Heart right ventricle (tissue), 16 donors: Measurements from ENCODE around the gene EN1. TPM values are rescaled to one million over a fixed set of nuclear protein-coding genes. Genes with fewer than 3 reads are reported as not detected.

Experiments used
- ATAC-seq, 8 donors: fragments of 200-7000 bp; cut with Tn5 transposase; one replicate each; pipeline ENCODE4 v1.9.1; 2020; ENCODE audit warnings: mild to moderate bottlenecking in 8 of 8, moderate library complexity in 8 of 8, moderate number of reproducible peaks in 1 of 8
- DNase-seq, 2 donors: peaks; one replicate each; pipeline ENCODE4 v3.0.0-alpha.2; 2020
- H3K27ac ChIP-seq, 10 donors: fragments of 200-600 bp; sonication (generic) in 2 of 10; one replicate each; pipeline versions ENCODE4 v1.5.0 to v1.8.0; 2020 to 2022; ENCODE audit warnings: mild to moderate bottlenecking in 3 of 10
- H3K27me3 ChIP-seq, 7 donors: fragments of 200-600 bp; one replicate each; pipeline ENCODE4 v1.8.0; 2021 to 2022; ENCODE audit warnings: mild to moderate bottlenecking in 2 of 7
- H3K36me3 ChIP-seq, 9 donors: fragments of 200-600 bp; sonication (generic) in 1 of 9; one replicate each; pipeline versions ENCODE4 v1.5.0 to v1.8.0; 2020 to 2022; ENCODE audit warnings: mild to moderate bottlenecking in 2 of 9
- H3K4me1 ChIP-seq, 9 donors: fragments of 200-600 bp; sonication (generic) in 1 of 9; one replicate each; pipeline versions ENCODE4 v1.5.0 to v1.8.0; 2020 to 2022; ENCODE audit warnings: mild to moderate bottlenecking in 4 of 9
- H3K4me3 ChIP-seq, 10 donors: fragments of 200-600 bp; sonication (generic) in 2 of 10; one replicate each; pipeline versions ENCODE4 v1.5.0 to v1.8.0; 2020 to 2022; ENCODE audit warnings: mild to moderate bottlenecking in 7 of 10, moderate library complexity in 2 of 10
- H3K9me3 ChIP-seq, 11 donors: fragments of 200-600 bp in 10 of 11; sonication (generic) in 2 of 11; one replicate each; pipeline versions ENCODE4 v1.5.0 to v1.8.0; 2013 to 2022; ENCODE audit warnings: mild to moderate bottlenecking in 2 of 11, control low read depth in 1 of 11, moderate library complexity in 1 of 11
- WGBS, 2 donors: extraction: QIAGEN DNeasy Blood & Tissue Kit; methylation state at CpG; one replicate each; pipeline ENCODE4 v1.1.7; 2013; ENCODE audit warnings: inconsistent platforms in 1 of 2; 5-methylcytosine and 5-hydroxymethylcytosine counted together
- intact Hi-C, 10 donors: fragments of 100-400 bp; cut with DNase I; formaldehyde crosslinking; loops; one replicate each; pipeline versions ENCODE4 v1.11.1 to v1.14.2; 2022
- polyA plus RNA-seq, 2 donors: library from polyadenylated mRNA; stranded (reverse); fragments of 200-250 nt; gene quantifications; one replicate each; pipeline ENCODE4 v1.2.3, GENCODE V29; 2013
- total RNA-seq, 10 donors: library from RNA; stranded (reverse); fragmentation: NEBNext Ultra II Directional in 3 of 10; extraction: Animal tissue kit (Norgen Biotek cat#: 25700) in 3 of 10; gene quantifications; one replicate each; pipeline versions ENCODE4 v1.2.1 to v1.2.4, GENCODE V29; 2021 to 2023
- TF ChIP-seq, protein P1 (sequence below), 9 donors: fragments of 200-600 bp; sonication (generic) in 2 of 9; IDR thresholded peaks; one replicate each; pipeline versions ENCODE4 v1.5.0 to v1.8.0; 2021 to 2022; ENCODE audit warnings: antibody characterized with exemption in 9 of 9, mild to moderate bottlenecking in 5 of 9, moderate library complexity in 1 of 9
- donor health status: Arrhythmogenic right ventricular cardiomyopathy.
- donor health status: ischemic (EF 13 %, LVEDD 7.1; RV severe dilation, severe dysfunction).
- donor health status: healthy with polysubstance abuse.
- donor health status: DM: no; HTN: yes; CAD: no.
- donor health status: DM: no; HTN: no; CAD: no.
- donor health status: ischemic (EF 25% LVEDD 6.9; RV normal size, moderate dysfunction).
- donor health status: ischemic (EF 25% LVEDD 5.7; RV mildly dilated, moderate dysfunction).
- donor health status: healthy.
- donor health status: DM: yes; HTN: yes; CAD: no.
- donor health status: Ischemic cardiomyopathy.
- donor health status: ischemic (EF 35%, LVEDD 5.7; RV mildly dilated, moderate dysfunction).
- donor health status: nonischemic (EF 11% LVEDD 7.7; RV severe dilation, severe dysfunction).
- donor health status: DM: yes; HTN: yes; CAD: no.
- donor health status: PGD.
- donor health status: ischemic (EF 29% LVEDD 5.4; RV normal size, mild dysfunction).
- donor health status: nonischemic (EF 23%, LVEDD 6.1; RV moderate dilation, normal function).

Gene EN1
- total and polyA plus RNA-seq, 12 donors: 0.15 TPM; not detected in 11

DNA sequence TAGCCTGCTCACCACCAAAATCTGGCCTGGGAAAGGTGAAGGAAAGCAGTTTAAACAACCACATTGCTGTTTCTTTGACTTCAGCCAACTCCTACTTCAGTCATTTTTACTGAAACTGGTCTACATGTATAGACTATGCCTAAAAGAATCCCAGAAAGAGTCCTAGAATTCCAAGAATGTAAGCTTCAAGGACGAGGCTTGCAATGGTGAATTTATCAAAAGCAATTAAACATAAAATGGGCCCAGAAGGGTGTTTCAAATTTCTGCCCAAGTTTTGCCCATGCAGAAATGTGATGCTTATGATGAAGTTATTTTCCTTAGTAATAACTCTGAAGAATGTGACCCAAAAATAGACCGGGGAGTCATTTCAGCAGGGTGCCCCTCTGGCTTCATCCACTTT lies 16.6 kb downstream of the EN1 start:
- DNase-seq (no peak), ATAC-seq (no peak)
- Histone ChIP-seq H3K9me3 (no peaks in the 10 kb centered on the region), H3K36me3 (no peaks in the 10 kb centered on the region), H3K4me3 (no peak overlapping the region), H3K27me3 (peaks cover 12 to 100% (median 96%) of the 10 kb centered on the region in 7 donors), H3K27ac (no peak overlapping the region), H3K4me1 (peaks cover 3 to 13% (median 10%) of the 10 kb centered on the region in 9 donors)
- intact Hi-C loops: no loop called here
- TF ChIP-seq, protein P1, sequence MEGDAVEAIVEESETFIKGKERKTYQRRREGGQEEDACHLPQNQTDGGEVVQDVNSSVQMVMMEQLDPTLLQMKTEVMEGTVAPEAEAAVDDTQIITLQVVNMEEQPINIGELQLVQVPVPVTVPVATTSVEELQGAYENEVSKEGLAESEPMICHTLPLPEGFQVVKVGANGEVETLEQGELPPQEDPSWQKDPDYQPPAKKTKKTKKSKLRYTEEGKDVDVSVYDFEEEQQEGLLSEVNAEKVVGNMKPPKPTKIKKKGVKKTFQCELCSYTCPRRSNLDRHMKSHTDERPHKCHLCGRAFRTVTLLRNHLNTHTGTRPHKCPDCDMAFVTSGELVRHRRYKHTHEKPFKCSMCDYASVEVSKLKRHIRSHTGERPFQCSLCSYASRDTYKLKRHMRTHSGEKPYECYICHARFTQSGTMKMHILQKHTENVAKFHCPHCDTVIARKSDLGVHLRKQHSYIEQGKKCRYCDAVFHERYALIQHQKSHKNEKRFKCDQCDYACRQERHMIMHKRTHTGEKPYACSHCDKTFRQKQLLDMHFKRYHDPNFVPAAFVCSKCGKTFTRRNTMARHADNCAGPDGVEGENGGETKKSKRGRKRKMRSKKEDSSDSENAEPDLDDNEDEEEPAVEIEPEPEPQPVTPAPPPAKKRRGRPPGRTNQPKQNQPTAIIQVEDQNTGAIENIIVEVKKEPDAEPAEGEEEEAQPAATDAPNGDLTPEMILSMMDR (IDR thresholded peaks at IDR 0.05): no peak
- 45 to 52% methylated on average over 2 of the region's 2 CpGs for WGBS, 2 donors

DNA sequence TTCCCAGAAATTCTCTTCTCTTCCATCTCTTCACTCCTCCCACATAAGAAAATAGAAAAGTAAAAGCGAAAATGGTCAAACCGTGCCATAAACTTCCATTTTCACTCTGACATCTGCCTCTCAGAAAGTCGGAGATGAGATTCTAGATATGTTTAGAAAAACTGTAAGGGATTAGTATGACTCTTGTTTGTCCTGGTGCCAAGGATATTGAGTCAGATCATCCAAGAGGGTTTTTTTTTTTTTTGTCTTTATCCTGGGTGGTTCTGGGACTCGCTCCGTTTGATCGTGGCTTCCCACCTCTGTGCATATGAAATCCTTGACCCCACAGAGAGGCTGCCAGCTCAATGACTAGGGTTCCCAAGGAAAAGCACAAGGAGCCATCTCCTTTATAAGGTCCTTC lies 17.3 kb downstream of the EN1 start:
- Histone ChIP-seq H3K4me3 (no peak overlapping the region), H3K27ac (no peak overlapping the region), H3K27me3 (peaks cover 4 to 100% (median 96%) of the 10 kb centered on the region in 7 donors), H3K9me3 (no peaks in the 10 kb centered on the region), H3K36me3 (no peaks in the 10 kb centered on the region), H3K4me1 (peaks cover 0 to 5% (median 2%) of the 10 kb centered on the region in 9 donors)
- DNase-seq (no peak), ATAC-seq (no peak)
- WGBS, 2 donors: 63 to 75% methylated on average over 6 of the region's 6 CpGs
- intact Hi-C loops: no loop called here
- TF ChIP-seq, protein P1 (IDR thresholded peaks at IDR 0.05): no peak

DNA sequence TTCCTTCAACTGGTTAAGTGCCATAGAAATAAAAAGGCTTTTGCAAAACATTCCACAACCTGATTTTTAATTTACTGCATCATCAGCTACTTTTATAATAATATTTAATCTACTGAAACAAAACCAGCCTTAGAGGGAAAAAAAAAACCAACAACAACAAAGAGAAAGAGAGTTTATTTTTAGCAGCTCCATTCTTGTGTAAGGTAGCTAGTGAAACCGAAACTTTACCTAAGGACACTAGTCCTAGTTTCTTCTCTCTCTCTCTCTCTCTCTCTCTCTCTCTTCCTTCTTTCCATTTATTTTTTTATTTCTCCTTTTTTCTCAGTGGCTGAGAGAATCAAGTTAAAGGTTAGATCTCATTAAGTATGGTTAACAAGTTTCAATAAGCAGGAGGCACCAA lies 21.4 kb downstream of the EN1 start:
- no peak overlapping the region for H3K27ac ChIP-seq
- H3K4me3 ChIP-seq: no peak overlapping the region
- intact Hi-C loops: no loop called here
- WGBS, 2 donors: 33 to 60% methylated on average over 1 of the region's 1 CpG
- H3K36me3 ChIP-seq: no peaks in the 10 kb centered on the region
- H3K4me1 ChIP-seq: no peaks in the 10 kb centered on the region
- H3K27me3 ChIP-seq: peaks cover 0 to 100% (median 88%) of the 10 kb centered on the region in 7 donors
- H3K9me3 ChIP-seq: no peaks in the 10 kb centered on the region
- DNase-seq: no peak
- ATAC-seq: no peak
- TF ChIP-seq, protein P1 (IDR thresholded peaks at IDR 0.05): no peak

DNA sequence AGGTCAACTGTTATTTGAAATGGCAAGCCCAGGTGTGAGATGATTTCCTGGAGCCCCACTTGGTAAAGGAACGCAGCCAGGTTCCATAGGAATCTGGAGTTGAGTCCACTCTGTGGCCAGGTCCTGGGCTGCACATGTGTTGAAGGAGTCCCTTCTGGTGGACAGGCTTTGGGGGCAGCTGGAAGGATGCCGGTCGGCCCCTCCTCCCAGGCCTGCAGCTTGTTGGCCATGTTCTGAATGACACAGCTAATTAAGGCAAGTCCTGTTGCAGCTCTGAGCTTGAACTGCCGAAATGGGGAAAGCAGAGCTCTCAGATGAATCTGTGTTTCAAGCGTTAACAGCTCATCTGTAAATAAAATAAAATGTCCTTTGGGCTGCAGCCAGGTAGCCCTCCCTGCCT lies 23.8 kb downstream of the EN1 start:
- intact Hi-C loops: no loop called here
- Histone ChIP-seq H3K9me3 (no peaks in the 10 kb centered on the region), H3K27me3 (peaks cover 0 to 97% (median 84%) of the 10 kb centered on the region in 7 donors), H3K4me3 (no peak overlapping the region), H3K36me3 (no peaks in the 10 kb centered on the region), H3K27ac (no peak overlapping the region), H3K4me1 (no peaks in the 10 kb centered on the region)
- ATAC-seq (no peak), DNase-seq (no peak)
- TF ChIP-seq, protein P1 (IDR thresholded peaks at IDR 0.05): no peak
- 50 to 58% methylated on average over 5 of the region's 5 CpGs for WGBS, 2 donors
